ENCODE data around the gene TREX2.

- no peak for TF ChIP-seq EZH2 (IDR thresholded peaks at IDR 0.05)
- TF ChIP-seq, protein P1, sequence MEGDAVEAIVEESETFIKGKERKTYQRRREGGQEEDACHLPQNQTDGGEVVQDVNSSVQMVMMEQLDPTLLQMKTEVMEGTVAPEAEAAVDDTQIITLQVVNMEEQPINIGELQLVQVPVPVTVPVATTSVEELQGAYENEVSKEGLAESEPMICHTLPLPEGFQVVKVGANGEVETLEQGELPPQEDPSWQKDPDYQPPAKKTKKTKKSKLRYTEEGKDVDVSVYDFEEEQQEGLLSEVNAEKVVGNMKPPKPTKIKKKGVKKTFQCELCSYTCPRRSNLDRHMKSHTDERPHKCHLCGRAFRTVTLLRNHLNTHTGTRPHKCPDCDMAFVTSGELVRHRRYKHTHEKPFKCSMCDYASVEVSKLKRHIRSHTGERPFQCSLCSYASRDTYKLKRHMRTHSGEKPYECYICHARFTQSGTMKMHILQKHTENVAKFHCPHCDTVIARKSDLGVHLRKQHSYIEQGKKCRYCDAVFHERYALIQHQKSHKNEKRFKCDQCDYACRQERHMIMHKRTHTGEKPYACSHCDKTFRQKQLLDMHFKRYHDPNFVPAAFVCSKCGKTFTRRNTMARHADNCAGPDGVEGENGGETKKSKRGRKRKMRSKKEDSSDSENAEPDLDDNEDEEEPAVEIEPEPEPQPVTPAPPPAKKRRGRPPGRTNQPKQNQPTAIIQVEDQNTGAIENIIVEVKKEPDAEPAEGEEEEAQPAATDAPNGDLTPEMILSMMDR (IDR thresholded peaks at IDR 0.05 in 2 of 3, conservative IDR thresholded peaks at IDR 0.05 in 1 of 3; ENCODE audit: borderline replicate concordance in 1 of 3, insufficient read depth in 1 of 3, low read depth in 2 of 3, low read length in 2 of 3), result no peak
- no peak for TF ChIP-seq POLR2A (IDR thresholded peaks at IDR 0.05; ENCODE audit: borderline replicate concordance, extremely low read depth, insufficient read depth, insufficient read length)
- TF ChIP-seq MAX (IDR thresholded peaks at IDR 0.05), result no peak
- no peak for TF ChIP-seq SP1 (IDR thresholded peaks at IDR 0.05; ENCODE audit: low read depth)
- no peak for TF ChIP-seq EZH2phosphoT487 (IDR thresholded peaks at IDR 0.05; ENCODE audit: borderline replicate concordance)
- no peak for TF ChIP-seq SIN3A (IDR thresholded peaks at IDR 0.05; ENCODE audit: low read depth)
- TF ChIP-seq, protein P2, sequence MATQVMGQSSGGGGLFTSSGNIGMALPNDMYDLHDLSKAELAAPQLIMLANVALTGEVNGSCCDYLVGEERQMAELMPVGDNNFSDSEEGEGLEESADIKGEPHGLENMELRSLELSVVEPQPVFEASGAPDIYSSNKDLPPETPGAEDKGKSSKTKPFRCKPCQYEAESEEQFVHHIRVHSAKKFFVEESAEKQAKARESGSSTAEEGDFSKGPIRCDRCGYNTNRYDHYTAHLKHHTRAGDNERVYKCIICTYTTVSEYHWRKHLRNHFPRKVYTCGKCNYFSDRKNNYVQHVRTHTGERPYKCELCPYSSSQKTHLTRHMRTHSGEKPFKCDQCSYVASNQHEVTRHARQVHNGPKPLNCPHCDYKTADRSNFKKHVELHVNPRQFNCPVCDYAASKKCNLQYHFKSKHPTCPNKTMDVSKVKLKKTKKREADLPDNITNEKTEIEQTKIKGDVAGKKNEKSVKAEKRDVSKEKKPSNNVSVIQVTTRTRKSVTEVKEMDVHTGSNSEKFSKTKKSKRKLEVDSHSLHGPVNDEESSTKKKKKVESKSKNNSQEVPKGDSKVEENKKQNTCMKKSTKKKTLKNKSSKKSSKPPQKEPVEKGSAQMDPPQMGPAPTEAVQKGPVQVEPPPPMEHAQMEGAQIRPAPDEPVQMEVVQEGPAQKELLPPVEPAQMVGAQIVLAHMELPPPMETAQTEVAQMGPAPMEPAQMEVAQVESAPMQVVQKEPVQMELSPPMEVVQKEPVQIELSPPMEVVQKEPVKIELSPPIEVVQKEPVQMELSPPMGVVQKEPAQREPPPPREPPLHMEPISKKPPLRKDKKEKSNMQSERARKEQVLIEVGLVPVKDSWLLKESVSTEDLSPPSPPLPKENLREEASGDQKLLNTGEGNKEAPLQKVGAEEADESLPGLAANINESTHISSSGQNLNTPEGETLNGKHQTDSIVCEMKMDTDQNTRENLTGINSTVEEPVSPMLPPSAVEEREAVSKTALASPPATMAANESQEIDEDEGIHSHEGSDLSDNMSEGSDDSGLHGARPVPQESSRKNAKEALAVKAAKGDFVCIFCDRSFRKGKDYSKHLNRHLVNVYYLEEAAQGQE (IDR thresholded peaks at IDR 0.05; ENCODE audit: low read depth), result no peak
- no peak for TF ChIP-seq ZNF274 (IDR thresholded peaks at IDR 0.05; ENCODE audit: low read depth, low read length)
- TF ChIP-seq YY1 (IDR thresholded peaks at IDR 0.05; ENCODE audit: extremely low read depth, insufficient replicate concordance, low read depth, low read length), result no peak
Observed at GRCh38 chrX:153401133-153401764, 44.6 kb downstream of the TREX2 start, which contains the start of gene PNMA6E.
